Measurements from ENCODE around the gene AHCY.

DNA sequence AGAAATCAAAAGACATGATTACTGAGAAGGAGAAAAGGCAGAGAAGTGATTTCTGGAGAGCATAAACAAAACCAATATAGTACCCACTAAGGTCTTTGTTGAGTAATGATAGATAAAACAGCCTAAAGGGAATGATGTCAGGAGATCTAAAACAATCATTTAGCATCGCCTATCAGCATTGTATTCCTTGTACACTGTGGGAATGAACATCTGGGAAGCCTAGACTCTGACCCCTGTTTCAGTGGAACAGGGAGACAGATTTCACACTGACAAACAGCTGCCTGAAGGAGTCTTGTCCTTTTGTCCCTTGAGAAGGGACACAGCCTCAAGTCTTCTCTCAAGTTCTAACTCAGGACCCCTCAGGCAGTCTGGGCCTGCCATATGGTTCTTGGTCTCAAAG is 60.3 kb downstream of the AHCY start:
- no peak for TF ChIP-seq POLR2A (IDR thresholded peaks at IDR 0.05)
- TF ChIP-seq, protein P1, sequence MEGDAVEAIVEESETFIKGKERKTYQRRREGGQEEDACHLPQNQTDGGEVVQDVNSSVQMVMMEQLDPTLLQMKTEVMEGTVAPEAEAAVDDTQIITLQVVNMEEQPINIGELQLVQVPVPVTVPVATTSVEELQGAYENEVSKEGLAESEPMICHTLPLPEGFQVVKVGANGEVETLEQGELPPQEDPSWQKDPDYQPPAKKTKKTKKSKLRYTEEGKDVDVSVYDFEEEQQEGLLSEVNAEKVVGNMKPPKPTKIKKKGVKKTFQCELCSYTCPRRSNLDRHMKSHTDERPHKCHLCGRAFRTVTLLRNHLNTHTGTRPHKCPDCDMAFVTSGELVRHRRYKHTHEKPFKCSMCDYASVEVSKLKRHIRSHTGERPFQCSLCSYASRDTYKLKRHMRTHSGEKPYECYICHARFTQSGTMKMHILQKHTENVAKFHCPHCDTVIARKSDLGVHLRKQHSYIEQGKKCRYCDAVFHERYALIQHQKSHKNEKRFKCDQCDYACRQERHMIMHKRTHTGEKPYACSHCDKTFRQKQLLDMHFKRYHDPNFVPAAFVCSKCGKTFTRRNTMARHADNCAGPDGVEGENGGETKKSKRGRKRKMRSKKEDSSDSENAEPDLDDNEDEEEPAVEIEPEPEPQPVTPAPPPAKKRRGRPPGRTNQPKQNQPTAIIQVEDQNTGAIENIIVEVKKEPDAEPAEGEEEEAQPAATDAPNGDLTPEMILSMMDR (IDR thresholded peaks at IDR 0.05) = no peak
